Fibroblast of pulmonary artery (primary cell): ENCODE data around the gene USP11.

Source experiments
- DNase-seq: peaks from one replicate; pipeline ENCODE4 v3.0.0-alpha.2; 2010; ENCODE audit warnings: low read depth
- H3K4me3 ChIP-seq: replicated peaks from 2 replicates; pipeline ENCODE4 v1.5.1; 2011; ENCODE audit warnings: low read depth, mild to moderate bottlenecking, control low read depth, low read length, moderate library complexity
- TF ChIP-seq, protein P1 (sequence below): IDR thresholded peaks from 2 replicates; pipeline ENCODE4 v1.5.1; 2011; ENCODE audit warnings: mild to moderate bottlenecking, control low read depth, low read length, inconsistent platforms; ENCODE audit errors: missing control alignments

USP11 gene

DNA sequence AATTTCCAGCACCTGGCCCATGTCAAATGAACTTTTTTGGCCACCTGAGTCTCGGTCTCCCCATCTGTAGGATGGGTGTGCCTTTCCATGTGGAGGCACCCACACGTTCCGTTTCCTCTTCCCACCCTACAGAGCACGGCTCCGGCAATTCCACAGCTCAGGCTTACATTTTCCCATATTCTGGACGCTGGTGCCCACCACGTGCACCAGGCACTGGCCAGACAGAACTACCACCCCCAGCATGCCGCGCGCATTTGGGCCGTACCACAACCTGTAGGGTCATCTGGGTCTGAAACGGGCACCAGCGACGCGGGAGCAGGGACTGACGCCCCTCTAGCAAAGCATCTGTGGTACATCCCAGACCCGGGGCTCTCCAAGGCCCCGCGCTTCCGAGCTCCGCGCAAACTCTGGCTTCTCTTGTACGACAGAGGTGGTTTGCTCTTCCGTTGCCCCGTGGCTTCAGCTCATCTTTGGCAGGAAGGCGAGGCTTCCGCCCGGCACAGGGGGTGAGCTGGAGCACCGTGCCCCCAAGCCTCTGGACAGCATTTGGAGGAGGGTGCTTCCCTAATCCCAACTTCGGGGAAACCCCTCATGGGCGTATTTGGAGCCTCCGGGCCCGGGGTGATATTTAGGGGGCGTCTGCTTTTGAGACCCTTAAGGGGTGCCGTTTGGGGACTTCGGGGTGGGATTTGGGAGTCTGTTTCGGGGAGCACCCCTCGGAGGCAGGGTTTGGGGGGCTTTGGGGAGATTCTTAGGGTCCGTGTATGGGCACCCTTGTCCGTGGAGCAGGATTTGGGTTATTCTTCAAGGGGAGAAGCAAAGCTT is 42.2 kb upstream of the USP11 start:
- TF ChIP-seq, protein P1, sequence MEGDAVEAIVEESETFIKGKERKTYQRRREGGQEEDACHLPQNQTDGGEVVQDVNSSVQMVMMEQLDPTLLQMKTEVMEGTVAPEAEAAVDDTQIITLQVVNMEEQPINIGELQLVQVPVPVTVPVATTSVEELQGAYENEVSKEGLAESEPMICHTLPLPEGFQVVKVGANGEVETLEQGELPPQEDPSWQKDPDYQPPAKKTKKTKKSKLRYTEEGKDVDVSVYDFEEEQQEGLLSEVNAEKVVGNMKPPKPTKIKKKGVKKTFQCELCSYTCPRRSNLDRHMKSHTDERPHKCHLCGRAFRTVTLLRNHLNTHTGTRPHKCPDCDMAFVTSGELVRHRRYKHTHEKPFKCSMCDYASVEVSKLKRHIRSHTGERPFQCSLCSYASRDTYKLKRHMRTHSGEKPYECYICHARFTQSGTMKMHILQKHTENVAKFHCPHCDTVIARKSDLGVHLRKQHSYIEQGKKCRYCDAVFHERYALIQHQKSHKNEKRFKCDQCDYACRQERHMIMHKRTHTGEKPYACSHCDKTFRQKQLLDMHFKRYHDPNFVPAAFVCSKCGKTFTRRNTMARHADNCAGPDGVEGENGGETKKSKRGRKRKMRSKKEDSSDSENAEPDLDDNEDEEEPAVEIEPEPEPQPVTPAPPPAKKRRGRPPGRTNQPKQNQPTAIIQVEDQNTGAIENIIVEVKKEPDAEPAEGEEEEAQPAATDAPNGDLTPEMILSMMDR, result no peak
- peak; percentile 94 for DNase-seq
- peak overlapping the region; percentile 67 for H3K4me3 ChIP-seq

GRCh38 chrX:47191331-47191730 is 41.5 kb upstream of the USP11 start:
- TF ChIP-seq, protein P1, result no peak
- no peak for DNase-seq
- peak overlapping the region; percentile 67 for H3K4me3 ChIP-seq

DNA sequence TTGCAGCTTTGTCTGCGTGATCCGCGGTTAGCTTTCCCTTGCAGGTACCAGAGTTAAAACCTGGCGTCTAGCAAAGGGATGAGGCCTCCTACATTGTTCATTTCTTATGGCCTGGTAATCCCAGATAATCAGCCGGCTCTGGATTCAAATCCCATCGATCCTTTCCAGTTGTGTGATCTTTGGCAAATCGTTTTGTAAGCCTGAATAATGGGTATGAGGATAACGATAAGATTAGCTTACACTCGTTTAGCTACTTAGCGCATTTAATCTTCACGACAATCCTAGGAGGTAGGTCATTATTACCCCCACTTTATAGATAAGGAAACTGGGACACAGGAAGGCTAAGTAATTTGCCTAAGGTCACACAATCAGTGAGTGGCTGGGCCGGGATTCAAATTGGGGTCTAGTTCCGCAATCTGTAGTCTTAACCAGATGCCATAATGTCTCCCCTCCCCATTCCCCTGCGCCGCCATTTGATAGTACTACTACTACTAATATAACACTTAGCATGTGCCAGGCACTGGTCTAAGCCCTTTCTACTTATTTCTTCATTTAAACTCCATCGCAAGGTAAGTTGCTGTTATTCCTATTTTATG is 40.9 kb upstream of the USP11 start:
- peak overlapping the region; percentile 67 for H3K4me3 ChIP-seq
- DNase-seq, result no peak
- TF ChIP-seq, protein P1, result no peak

DNA sequence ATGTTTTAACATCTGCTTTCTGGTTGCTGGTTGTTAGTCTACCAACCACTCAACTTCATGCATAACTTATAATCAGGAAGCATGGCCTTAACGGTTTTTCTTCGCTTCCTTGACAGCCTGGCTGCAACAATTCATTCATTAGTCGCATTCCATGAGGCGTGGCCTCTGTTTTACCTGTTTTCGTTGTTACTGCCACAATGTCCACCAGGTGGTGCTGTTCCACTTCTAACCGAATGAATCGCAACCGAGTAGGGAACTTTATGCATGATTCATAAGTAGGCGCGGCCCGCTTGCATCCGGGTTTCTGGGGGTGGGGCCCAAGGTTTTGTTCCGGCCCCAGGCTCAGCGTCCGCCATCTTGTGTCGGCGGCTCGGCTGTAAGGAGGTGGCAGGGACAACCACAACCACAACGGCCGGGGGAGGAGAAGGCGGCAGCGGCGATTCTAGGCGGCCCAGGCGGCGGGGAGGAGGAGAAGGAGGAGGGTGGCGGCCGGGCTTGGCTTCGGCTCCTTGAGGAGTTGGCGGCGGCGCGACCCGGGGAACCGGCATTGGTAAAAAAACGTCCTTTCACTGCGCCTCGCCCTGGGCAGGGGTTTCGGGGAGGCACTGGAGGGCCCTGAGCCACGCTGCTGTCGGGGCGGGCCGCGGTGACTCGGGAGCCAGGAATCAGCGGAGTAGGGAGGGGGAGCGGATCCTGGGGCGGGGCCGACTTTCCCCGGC is 39.2 kb upstream of the USP11 start, which contains the start of gene UBA1:
TSS of gene UBA1 (plus strand) at position 355 of the 719 bp plus-strand sequence. CDS start 4,974 bp downstream, outside the sequence.
- peak within 1 kb of the TSS; percentile 73 for H3K4me3 ChIP-seq
- peak; percentile 95 for DNase-seq
- TF ChIP-seq, protein P1, result peak; percentile 57

DNA sequence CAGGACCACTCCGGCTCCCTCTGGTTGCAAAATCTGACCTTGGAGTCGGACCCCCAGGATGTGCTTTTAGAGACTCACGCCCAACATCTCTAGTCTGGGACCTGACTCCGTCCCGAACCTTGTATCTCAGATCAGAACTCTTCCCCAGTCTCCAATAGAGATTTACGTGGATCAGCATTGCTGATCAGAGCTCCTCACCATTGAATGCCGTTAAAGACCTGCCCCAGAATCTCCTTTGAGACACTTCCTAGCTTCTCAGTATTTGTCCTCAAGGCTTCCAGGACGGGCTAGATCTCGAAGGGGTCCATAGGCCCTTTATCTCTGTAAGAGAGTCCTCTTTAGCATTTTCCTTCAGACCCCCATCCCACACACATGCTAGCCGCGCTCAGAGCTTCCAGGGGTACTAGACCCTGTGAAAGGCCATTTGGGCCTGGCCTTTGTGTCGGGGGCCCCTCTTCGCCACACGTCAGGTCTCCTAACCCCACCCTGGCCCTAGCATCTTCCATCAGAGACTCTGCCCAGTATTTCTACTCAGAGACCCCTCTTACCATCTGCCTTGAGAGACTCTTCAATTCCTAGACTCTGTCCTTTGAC is 38.5 kb upstream of the USP11 start:
- H3K4me3 ChIP-seq, result peak overlapping the region; percentile 73
- no peak for DNase-seq
- TF ChIP-seq, protein P1, result no peak

- peak overlapping the region; percentile 24 for H3K4me3 ChIP-seq
- TF ChIP-seq, protein P1, result no peak
- no peak for DNase-seq
Observed at GRCh38 chrX:47196098-47196497, 36.7 kb upstream of the USP11 start.
